ENCODE results near the gene SF1.

SF1 gene

GRCh38 chr11:64776425-64776824 lies 1.9 kb downstream of the SF1 start:
- Histone ChIP-seq H3K4me2 (ENCODE audit: low read length) (peak overlapping the region; percentile 79), H3K36me3 (ENCODE audit: control insufficient read depth, insufficient read depth, low read length) (no peaks in the 10 kb centered on the region), H3K4me1 (peaks cover 9% of the 10 kb centered on the region), H3K9ac (no peak overlapping the region), H3K4me3 (ENCODE audit: low read depth, low read length) (peak overlapping the region; percentile 81), H3K27me3 (ENCODE audit: control insufficient read depth, insufficient read depth, low read length) (no peaks in the 10 kb centered on the region), H2AFZ (no peak overlapping the region), H3K79me2 (peaks cover 30% of the 10 kb centered on the region), H3K27ac (no peak overlapping the region), H3K9me3 (ENCODE audit: control insufficient read depth, low read length) (no peaks in the 10 kb centered on the region)
- TF ChIP-seq CTCF (IDR thresholded peaks at IDR 0.05) = no peak

- no peaks in the 10 kb centered on the region for H3K9me3 ChIP-seq (ENCODE audit: control insufficient read depth, low read length)
- no peak overlapping the region for H3K9ac ChIP-seq
- no peak overlapping the region for H3K27ac ChIP-seq
- no peaks in the 10 kb centered on the region for H3K36me3 ChIP-seq (ENCODE audit: control insufficient read depth, insufficient read depth, low read length)
- H2AFZ ChIP-seq = no peak overlapping the region
- H3K4me3 ChIP-seq (ENCODE audit: low read depth, low read length) = no peak overlapping the region
- H3K27me3 ChIP-seq (ENCODE audit: control insufficient read depth, insufficient read depth, low read length) = no peaks in the 10 kb centered on the region
- peaks cover 9% of the 10 kb centered on the region for H3K4me1 ChIP-seq
- H3K79me2 ChIP-seq = peaks cover 40% of the 10 kb centered on the region
- TF ChIP-seq CTCF (IDR thresholded peaks at IDR 0.05) = no peak
- H3K4me2 ChIP-seq (ENCODE audit: low read length) = no peak overlapping the region
Measured at GRCh38 chr11:64774144-64774543, 4.2 kb downstream of the SF1 start.

- no peaks in the 10 kb centered on the region for H3K9me3 ChIP-seq (ENCODE audit: control insufficient read depth, low read length)
- H3K36me3 ChIP-seq (ENCODE audit: control insufficient read depth, insufficient read depth, low read length) = no peaks in the 10 kb centered on the region
- no peak for TF ChIP-seq CTCF (IDR thresholded peaks at IDR 0.05)
- no peak overlapping the region for H3K9ac ChIP-seq
- H3K4me3 ChIP-seq (ENCODE audit: low read depth, low read length) = no peak overlapping the region
- H3K27me3 ChIP-seq (ENCODE audit: control insufficient read depth, insufficient read depth, low read length) = no peaks in the 10 kb centered on the region
- H3K79me2 ChIP-seq = peaks cover 47% of the 10 kb centered on the region
- no peak overlapping the region for H3K4me2 ChIP-seq (ENCODE audit: low read length)
- H3K4me1 ChIP-seq = peaks cover 9% of the 10 kb centered on the region
- no peak overlapping the region for H2AFZ ChIP-seq
- H3K27ac ChIP-seq = no peak overlapping the region
Measured at GRCh38 chr11:64772303-64773018, 5.9 kb downstream of the SF1 start.

GRCh38 chr11:64771861-64772260 lies 6.5 kb downstream of the SF1 start:
- no peak for TF ChIP-seq CTCF (IDR thresholded peaks at IDR 0.05)

DNA sequence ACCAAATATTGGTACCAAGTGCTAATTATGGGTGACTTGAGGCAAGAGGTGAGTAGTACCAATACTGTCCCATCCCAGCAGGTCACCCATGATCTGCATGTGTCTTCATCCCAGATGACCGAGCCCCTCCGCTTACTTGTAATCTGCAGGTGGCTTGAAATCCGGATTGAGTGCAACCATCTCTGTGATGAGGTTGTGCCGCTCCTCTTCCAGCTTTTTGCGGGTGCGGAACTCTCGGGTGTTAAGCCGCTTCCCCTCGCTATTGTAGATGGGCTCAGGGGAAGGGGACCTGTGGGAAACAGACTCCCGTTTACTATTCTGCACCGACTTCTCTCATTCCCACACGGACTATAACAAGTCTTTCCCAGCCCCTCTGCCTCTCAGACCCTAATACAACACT lies 8.2 kb downstream of the SF1 start:
- H3K9me3 ChIP-seq (ENCODE audit: control insufficient read depth, low read length) = no peaks in the 10 kb centered on the region
- no peak overlapping the region for H3K4me3 ChIP-seq (ENCODE audit: low read depth, low read length)
- no peak overlapping the region for H2AFZ ChIP-seq
- peaks cover 35% of the 10 kb centered on the region for H3K79me2 ChIP-seq
- H3K4me2 ChIP-seq (ENCODE audit: low read length) = no peak overlapping the region
- H3K36me3 ChIP-seq (ENCODE audit: control insufficient read depth, insufficient read depth, low read length) = no peaks in the 10 kb centered on the region
- H3K9ac ChIP-seq = no peak overlapping the region
- peaks cover 4% of the 10 kb centered on the region for H3K4me1 ChIP-seq
- H3K27ac ChIP-seq = no peak overlapping the region
- H3K27me3 ChIP-seq (ENCODE audit: control insufficient read depth, insufficient read depth, low read length) = no peaks in the 10 kb centered on the region
- no peak for TF ChIP-seq CTCF (IDR thresholded peaks at IDR 0.05)

More at GRCh38 chr11:64771861-64772260, 6.5 kb downstream of the SF1 start:
- H3K27me3 ChIP-seq (ENCODE audit: control insufficient read depth, insufficient read depth, low read length) = no peaks in the 10 kb centered on the region
- no peaks in the 10 kb centered on the region for H3K9me3 ChIP-seq (ENCODE audit: control insufficient read depth, low read length)
- H2AFZ ChIP-seq = no peak overlapping the region
- H3K4me2 ChIP-seq (ENCODE audit: low read length) = no peak overlapping the region
- H3K4me1 ChIP-seq = peaks cover 8% of the 10 kb centered on the region
- no peak overlapping the region for H3K4me3 ChIP-seq (ENCODE audit: low read depth, low read length)
- no peak overlapping the region for H3K9ac ChIP-seq
- H3K27ac ChIP-seq = no peak overlapping the region
- H3K79me2 ChIP-seq = peaks cover 44% of the 10 kb centered on the region
- H3K36me3 ChIP-seq (ENCODE audit: control insufficient read depth, insufficient read depth, low read length) = no peaks in the 10 kb centered on the region
